ENCODE data around the gene GRIK1. TPM values are rescaled to one million over a fixed set of nuclear protein-coding genes. Genes with fewer than 3 reads are reported as not detected.

GRIK1 gene
- total RNA-seq, 1 experiment from 2014 or later: not detected

- peaks cover 16% of the 10 kb centered on the region for H3K9me3 Mint-ChIP-seq (ENCODE audit: unreplicated experiment)
- no peak for TF ChIP-seq CTCF (IDR thresholded peaks at IDR 0.05; ENCODE audit: insufficient read depth in 1 of 2, low read depth in 1 of 2, low read length in 1 of 2, severe bottlenecking in 1 of 2, unreplicated experiment in 1 of 2)
- no peaks in the 10 kb centered on the region for H3K27me3 Mint-ChIP-seq (ENCODE audit: insufficient read depth, unreplicated experiment)
- BruUV-seq (replicated peaks): no TSS peak
- Histone ChIP-seq H3K36me3 (ENCODE audit: control insufficient read depth, insufficient read depth, low read length) (no peaks in the 10 kb centered on the region), H3K4me1 (no peaks in the 10 kb centered on the region), H3K4me3 (ENCODE audit: low read depth, low read length) (no peak overlapping the region), H3K9me3 (no peaks in the 10 kb centered on the region), H3K27me3 (replicated peaks; ENCODE audit: control insufficient read depth, insufficient read depth, low read length) (no peaks in the 10 kb centered on the region)
- H3K27ac Mint-ChIP-seq (ENCODE audit: unreplicated experiment): no peak overlapping the region
- intact Hi-C loops (cut with micrococcal nuclease; ENCODE audit: unreplicated experiment): no loop called here
- POLR2A ChIA-PET: no interaction called here
- no peaks in the 10 kb centered on the region for H3K36me3 Mint-ChIP-seq (ENCODE audit: insufficient read depth, unreplicated experiment)
- DNase-seq: no peak
- no peak overlapping the region for H3K4me3 Mint-ChIP-seq (ENCODE audit: unreplicated experiment)
- H3K4me1 Mint-ChIP-seq (ENCODE audit: low read depth, unreplicated experiment): no peaks in the 10 kb centered on the region
- CTCF ChIA-PET: no interaction called here
These were observed 431.5 kb downstream of the GRIK1 start for GRCh38 chr21:29508301-29508700.

GRCh38 chr21:29506947-29507346 is 432.8 kb downstream of the GRIK1 start:
- Mint-ChIP-seq H3K4me1 (ENCODE audit: low read depth, unreplicated experiment) (no peaks in the 10 kb centered on the region), H3K36me3 (ENCODE audit: insufficient read depth, unreplicated experiment) (no peaks in the 10 kb centered on the region), H3K9me3 (ENCODE audit: unreplicated experiment) (peaks cover 5% of the 10 kb centered on the region), H3K4me3 (ENCODE audit: unreplicated experiment) (no peak overlapping the region), H3K27me3 (ENCODE audit: insufficient read depth, unreplicated experiment) (no peaks in the 10 kb centered on the region), H3K27ac (ENCODE audit: unreplicated experiment) (no peak overlapping the region)
- Histone ChIP-seq H3K27me3 (replicated peaks; ENCODE audit: control insufficient read depth, insufficient read depth, low read length) (no peaks in the 10 kb centered on the region), H3K4me1 (no peaks in the 10 kb centered on the region), H3K4me3 (ENCODE audit: low read depth, low read length) (no peak overlapping the region), H3K9me3 (no peaks in the 10 kb centered on the region), H3K36me3 (ENCODE audit: control insufficient read depth, insufficient read depth, low read length) (no peaks in the 10 kb centered on the region)
- DNase-seq: no peak
- intact Hi-C loops (cut with micrococcal nuclease; ENCODE audit: unreplicated experiment): no loop called here
- POLR2A ChIA-PET: no interaction called here
- no peak for TF ChIP-seq CTCF (IDR thresholded peaks at IDR 0.05; ENCODE audit: insufficient read depth in 1 of 2, low read depth in 1 of 2, low read length in 1 of 2, severe bottlenecking in 1 of 2, unreplicated experiment in 1 of 2)
- no TSS peak for BruUV-seq (replicated peaks)
- CTCF ChIA-PET: no interaction called here

GRCh38 chr21:29506214-29506613 is 433.6 kb downstream of the GRIK1 start:
- BruUV-seq (replicated peaks): no TSS peak
- Histone ChIP-seq H3K4me3 (ENCODE audit: low read depth, low read length) (no peak overlapping the region), H3K27me3 (replicated peaks; ENCODE audit: control insufficient read depth, insufficient read depth, low read length) (no peaks in the 10 kb centered on the region), H3K4me1 (no peaks in the 10 kb centered on the region), H3K36me3 (ENCODE audit: control insufficient read depth, insufficient read depth, low read length) (no peaks in the 10 kb centered on the region), H3K9me3 (no peaks in the 10 kb centered on the region)
- H3K36me3 Mint-ChIP-seq (ENCODE audit: insufficient read depth, unreplicated experiment): no peaks in the 10 kb centered on the region
- H3K4me3 Mint-ChIP-seq (ENCODE audit: unreplicated experiment): no peak overlapping the region
- TF ChIP-seq CTCF (IDR thresholded peaks at IDR 0.05; ENCODE audit: insufficient read depth in 1 of 2, low read depth in 1 of 2, low read length in 1 of 2, severe bottlenecking in 1 of 2, unreplicated experiment in 1 of 2): no peak
- no peaks in the 10 kb centered on the region for H3K9me3 Mint-ChIP-seq (ENCODE audit: unreplicated experiment)
- H3K27me3 Mint-ChIP-seq (ENCODE audit: insufficient read depth, unreplicated experiment): no peaks in the 10 kb centered on the region
- intact Hi-C loops (cut with micrococcal nuclease; ENCODE audit: unreplicated experiment): no loop called here
- CTCF ChIA-PET: no interaction called here
- DNase-seq: no peak
- no peak overlapping the region for H3K27ac Mint-ChIP-seq (ENCODE audit: unreplicated experiment)
- POLR2A ChIA-PET: no interaction called here
- H3K4me1 Mint-ChIP-seq (ENCODE audit: low read depth, unreplicated experiment): no peaks in the 10 kb centered on the region

Data from Caco-2 (cell line).